OCI-LY7 (cell line): ENCODE measurements around the gene SLC5A10. TPM values are rescaled to one million over a fixed set of nuclear protein-coding genes. Genes with fewer than 3 reads are reported as not detected.
"Not testable (repeated sequence)": the region's sequence is repeated elsewhere in the genome, so short reads cannot be mapped to it uniquely, and the experiment has no call there.

Source experiments
- BruUV-seq: library from RNA; stranded (reverse); fragments of 400-500 nt; replicated peaks from 2 replicates; lab custom pipeline; 2021; lab: Mats Ljungman, UMichigan
- CTCF ChIA-PET: fragments of 300-600 bp; sonication (Branson Sonifier 250); formaldehyde crosslinking; loops from one replicate; lab custom pipeline; 2022; ENCODE audit warnings: antibody characterized with exemption; ENCODE audit not compliant: unreplicated experiment; lab: Charles Lee
- POLR2A ChIA-PET: fragments of 300-600 bp; sonication (Branson Sonifier 250); formaldehyde crosslinking; loops from one replicate; lab custom pipeline; 2022; ENCODE audit warnings: antibody characterized with exemption; lab: Charles Lee
- DNase-seq: peaks from one replicate; pipeline ENCODE4 v3.0.0-alpha.2; 2015; ENCODE audit warnings: low spot score
- H2AFZ ChIP-seq: fragments of 200-600 bp; sonication (generic), shearing (Covaris generic); 2 replicates; pipeline ENCODE4 v1.6.1; 2014; ENCODE audit warnings: mild to moderate bottlenecking, antibody characterized with exemption, low read length, moderate library complexity
- H3K27ac ChIP-seq: fragments of 200-600 bp; sonication (generic); 2 replicates; pipeline ENCODE4 v1.5.1; 2014; ENCODE audit warnings: mixed run types, low read depth, mild to moderate bottlenecking, moderate library complexity, low read length, inconsistent platforms; ENCODE audit not compliant: poor library complexity, severe bottlenecking
- H3K36me3 ChIP-seq: fragments of 200-600 bp; sonication (generic); 2 replicates; pipeline ENCODE4 v1.6.1; 2014; ENCODE audit warnings: mild to moderate bottlenecking, antibody characterized with exemption, low read length, moderate library complexity, mixed read lengths; ENCODE audit not compliant: insufficient read depth
- H3K4me1 ChIP-seq: fragments of 200-600 bp; sonication (generic); 2 replicates; pipeline ENCODE4 v1.5.1; 2014; ENCODE audit warnings: mild to moderate bottlenecking, low read length; ENCODE audit not compliant: insufficient read depth, poor library complexity, severe bottlenecking
- H3K4me2 ChIP-seq: fragments of 200-600 bp; sonication (generic); 2 replicates; pipeline ENCODE4 v1.6.1; 2014; ENCODE audit warnings: mild to moderate bottlenecking, low read length
- H3K4me3 ChIP-seq: fragments of 200-600 bp; sonication (generic); 2 replicates; pipeline ENCODE4 v1.5.1; 2014; ENCODE audit warnings: mild to moderate bottlenecking, low read depth, low read length; ENCODE audit not compliant: poor library complexity, severe bottlenecking
- H3K79me2 ChIP-seq: fragments of 200-600 bp; sonication (generic); 2 replicates; pipeline ENCODE4 v1.6.1; 2016; ENCODE audit warnings: low read depth, mild to moderate bottlenecking, low read length, moderate library complexity, mixed read lengths; ENCODE audit not compliant: insufficient read depth
- H3K9me2 ChIP-seq: fragments of 200-600 bp; sonication (generic); 2 replicates; pipeline ENCODE4 v1.6.1; 2016; ENCODE audit warnings: mild to moderate bottlenecking, low read length, mixed read lengths; ENCODE audit not compliant: insufficient read depth
- H3K9me3 ChIP-seq: fragments of 200-600 bp; sonication (generic); 2 replicates; pipeline ENCODE4 v1.6.1; 2014; ENCODE audit warnings: mild to moderate bottlenecking, mixed run types, low read length, mixed read lengths
- H4K20me1 ChIP-seq: fragments of 200-600 bp; sonication (generic); 2 replicates; pipeline ENCODE4 v1.6.1; 2014; ENCODE audit warnings: mild to moderate bottlenecking, antibody characterized with exemption, low read length, moderate library complexity, mixed read lengths; ENCODE audit not compliant: insufficient read depth
- intact Hi-C: fragments of 100-400 bp; cut with micrococcal nuclease; formaldehyde crosslinking; loops from one replicate; pipeline ENCODE4 v1.10.0; 2022; ENCODE audit not compliant: unreplicated experiment
- total RNA-seq, 2 experiments: library from RNA; depleted of rRNA in 1 of 2; stranded (reverse); fragments of >200 nt in 1 of 2; shearing (Covaris generic) in 1 of 2; gene quantifications; 2 replicates each; pipeline ENCODE4 v1.2.3, GENCODE V29; 2014 to 2022

SLC5A10 gene
- total RNA-seq, 2 experiments from 2014 or later: not detected

- not testable (repeated sequence) for BruUV-seq
Measured at GRCh38 chr17:19046782-19047375, 94.9 kb downstream of the SLC5A10 start, which contains the start of gene GRAP. GRAP (minus strand) TSS chr17:19046957; CDS start chr17:19046926, 31 bp downstream.

GRCh38 chr17:19047510-19047909 lies 95.5 kb downstream of the SLC5A10 start:
- BruUV-seq, H3K4me3 ChIP-seq, H3K9me2 ChIP-seq, CTCF ChIA-PET, POLR2A ChIA-PET, H4K20me1 ChIP-seq, H3K79me2 ChIP-seq, DNase-seq, H3K4me1 ChIP-seq, H3K4me2 ChIP-seq, intact Hi-C loops, H3K36me3 ChIP-seq, H2AFZ ChIP-seq, H3K9me3 ChIP-seq: not testable (repeated sequence)
- peak overlapping the region; percentile 55 for H3K27ac ChIP-seq

More at GRCh38 chr17:19046782-19047375, 94.9 kb downstream of the SLC5A10 start, which contains the start of gene GRAP:
- intact Hi-C loops, POLR2A ChIA-PET, H3K9me2 ChIP-seq, H3K36me3 ChIP-seq, H3K79me2 ChIP-seq, H2AFZ ChIP-seq, H4K20me1 ChIP-seq, CTCF ChIA-PET, DNase-seq, H3K9me3 ChIP-seq, H3K4me1 ChIP-seq: not testable (repeated sequence)
- Histone ChIP-seq H3K27ac (peak within 1 kb of the TSS; percentile 58), H3K4me3 (peak within 1 kb of the TSS; percentile 66), H3K4me2 (peak within 1 kb of the TSS; percentile 55; the same call in 1 of the 2 replicates)

- DNase-seq, POLR2A ChIA-PET: not testable (repeated sequence)
Measured at GRCh38 chr17:19048826-19049225, 96.9 kb downstream of the SLC5A10 start.

GRCh38 chr17:19055447-19055846 lies 103.5 kb downstream of the SLC5A10 start:
- H3K9me2 ChIP-seq, DNase-seq, H3K79me2 ChIP-seq, H4K20me1 ChIP-seq, BruUV-seq, H3K4me2 ChIP-seq, H3K27ac ChIP-seq, H3K4me3 ChIP-seq, H2AFZ ChIP-seq, intact Hi-C loops, H3K9me3 ChIP-seq, H3K36me3 ChIP-seq, H3K4me1 ChIP-seq, POLR2A ChIA-PET, CTCF ChIA-PET: not testable (repeated sequence)

More at GRCh38 chr17:19048826-19049225, 96.9 kb downstream of the SLC5A10 start:
- H3K79me2 ChIP-seq, H3K9me3 ChIP-seq, intact Hi-C loops, H3K4me1 ChIP-seq, H2AFZ ChIP-seq, CTCF ChIA-PET, H3K4me3 ChIP-seq, H4K20me1 ChIP-seq, H3K9me2 ChIP-seq, BruUV-seq, H3K36me3 ChIP-seq: not testable (repeated sequence)
- Histone ChIP-seq H3K27ac (peak overlapping the region; percentile 70), H3K4me2 (peak overlapping the region; percentile 42; the same call in 1 of the 2 replicates)

GRCh38 chr17:19062009-19062717 lies 110.2 kb downstream of the SLC5A10 start:
- H3K4me3 ChIP-seq, H3K9me3 ChIP-seq, H3K27ac ChIP-seq, H3K79me2 ChIP-seq, H3K4me1 ChIP-seq, intact Hi-C loops, CTCF ChIA-PET, POLR2A ChIA-PET, H3K4me2 ChIP-seq, H2AFZ ChIP-seq, H4K20me1 ChIP-seq, DNase-seq, H3K36me3 ChIP-seq, H3K9me2 ChIP-seq, BruUV-seq: not testable (repeated sequence)

- H3K79me2 ChIP-seq, CTCF ChIA-PET, H3K36me3 ChIP-seq, DNase-seq, H3K27ac ChIP-seq, H3K4me2 ChIP-seq, H3K4me1 ChIP-seq, H4K20me1 ChIP-seq, POLR2A ChIA-PET, H3K4me3 ChIP-seq, H3K9me3 ChIP-seq, H3K9me2 ChIP-seq, intact Hi-C loops, H2AFZ ChIP-seq: not testable (repeated sequence)
- TSS peak; percentile 99 for BruUV-seq
Measured at GRCh38 chr17:19062718-19063325, 110.9 kb downstream of the SLC5A10 start.
